Activated T-cell treated with anti-CD3 and anti-CD28 coated beads, Interleukin-2, amount 50 U/mL, for 4 hours (primary cell): Measurements from ENCODE around the gene SPECC1. TPM values are rescaled to one million over a fixed set of nuclear protein-coding genes. Genes with fewer than 3 reads are reported as not detected.
"Not testable (repeated sequence)": the region's sequence is repeated elsewhere in the genome, so short reads cannot be mapped to it uniquely, and the experiment has no call there.

ENCODE experiments used
- ATAC-seq, 2 donors: fragments of 200-7000 bp; cut with Tn5 transposase; one replicate each; pipeline ENCODE4 v1.10.0; 2021
- DNase-seq: peaks from one replicate; pipeline ENCODE4 v3.0.0-alpha.2; 2020
- H3K27me3 Mint-ChIP-seq: one replicate; pipeline ENCODE4 v1.8.0; 2021; ENCODE audit warnings: low read depth, mixed read lengths
- H3K36me3 Mint-ChIP-seq: one replicate; pipeline ENCODE4 v1.8.0; 2022; ENCODE audit warnings: mixed read lengths; ENCODE audit not compliant: insufficient read depth
- H3K4me1 Mint-ChIP-seq: one replicate; pipeline ENCODE4 v1.8.0; 2021; ENCODE audit warnings: low read depth, mixed read lengths
- H3K4me3 Mint-ChIP-seq: one replicate; pipeline ENCODE4 v1.8.0; 2021; ENCODE audit warnings: mild to moderate bottlenecking, moderate library complexity, mixed read lengths
- H3K9me3 Mint-ChIP-seq: one replicate; pipeline ENCODE4 v1.8.0; 2021; ENCODE audit warnings: mixed read lengths
- total RNA-seq, 3 donors: library from RNA; stranded (reverse); gene quantifications; one replicate each; pipeline ENCODE4 v1.2.1, GENCODE V29; 2021

The SPECC1 gene
- total RNA-seq, 3 donors from 2014 or later = 3.8 to 7.0 (median 3.9) TPM

DNA sequence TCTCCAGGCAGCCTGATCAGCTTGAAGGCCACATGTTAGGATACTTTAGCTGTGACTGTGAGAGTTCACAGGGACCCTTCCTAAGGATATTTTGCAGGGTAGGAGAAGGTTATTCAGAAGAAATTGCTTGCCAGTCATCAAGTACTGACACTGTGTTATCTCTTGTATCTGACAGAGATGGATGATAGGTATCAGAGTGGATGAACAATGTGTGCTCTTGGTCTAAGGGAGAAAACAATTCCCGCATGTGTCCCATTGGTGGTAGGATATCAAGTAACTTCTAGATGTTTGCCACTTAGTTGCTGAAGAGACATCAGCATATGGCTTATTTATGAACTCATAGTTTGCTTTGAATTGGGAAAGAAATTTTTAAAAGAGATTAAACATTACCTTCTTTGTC, 219.3 kb downstream of the SPECC1 start:
- Mint-ChIP-seq H3K27me3 (no peaks in the 10 kb centered on the region), H3K9me3 (no peaks in the 10 kb centered on the region), H3K4me3 (no peak overlapping the region), H3K36me3 (no peaks in the 10 kb centered on the region), H3K4me1 (peaks cover 11% of the 10 kb centered on the region)
- ATAC-seq (no peak), DNase-seq (no peak)

- DNase-seq (no peak), ATAC-seq (no peak)
- Mint-ChIP-seq H3K9me3 (no peaks in the 10 kb centered on the region), H3K4me1 (peaks cover 16% of the 10 kb centered on the region), H3K27me3 (no peaks in the 10 kb centered on the region), H3K4me3 (no peak overlapping the region), H3K36me3 (no peaks in the 10 kb centered on the region)
These were observed 219.7 kb downstream of the SPECC1 start for GRCh38 chr17:20228860-20229259.

- peaks cover 3% of the 10 kb centered on the region for H3K9me3 Mint-ChIP-seq
- H3K4me1 Mint-ChIP-seq = peaks cover 30% of the 10 kb centered on the region
- no peak overlapping the region for H3K4me3 Mint-ChIP-seq
- DNase-seq (no peak), ATAC-seq (no peak)
- no peaks in the 10 kb centered on the region for H3K27me3 Mint-ChIP-seq
- H3K36me3 Mint-ChIP-seq = peaks cover 2% of the 10 kb centered on the region
These were observed 221.8 kb downstream of the SPECC1 start for GRCh38 chr17:20230924-20231323.

DNA sequence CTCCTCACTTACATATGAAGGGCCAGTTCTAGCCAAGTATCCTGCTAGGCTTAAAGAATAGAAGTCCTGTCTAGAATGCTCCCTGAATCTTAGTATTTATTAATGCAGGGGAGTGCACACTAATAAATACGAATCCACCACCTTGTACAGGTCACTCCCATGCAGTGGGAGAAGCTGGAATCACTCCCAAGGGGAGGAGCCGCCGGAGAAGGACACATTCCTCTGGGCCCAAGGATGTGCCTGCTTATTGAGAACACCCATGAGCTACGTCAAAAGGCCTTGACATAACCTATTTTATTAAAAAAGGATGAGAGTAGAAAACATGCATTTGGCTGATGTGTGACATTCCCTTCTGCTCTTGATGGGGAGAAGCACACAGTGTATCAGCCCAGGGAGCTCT, 223.5 kb downstream of the SPECC1 start:
- peaks cover 26% of the 10 kb centered on the region for H3K4me1 Mint-ChIP-seq
- H3K4me3 Mint-ChIP-seq = no peak overlapping the region
- peaks cover 2% of the 10 kb centered on the region for H3K36me3 Mint-ChIP-seq
- DNase-seq = no peak
- no peaks in the 10 kb centered on the region for H3K27me3 Mint-ChIP-seq
- H3K9me3 Mint-ChIP-seq = peaks cover 3% of the 10 kb centered on the region
- ATAC-seq = no peak

DNA sequence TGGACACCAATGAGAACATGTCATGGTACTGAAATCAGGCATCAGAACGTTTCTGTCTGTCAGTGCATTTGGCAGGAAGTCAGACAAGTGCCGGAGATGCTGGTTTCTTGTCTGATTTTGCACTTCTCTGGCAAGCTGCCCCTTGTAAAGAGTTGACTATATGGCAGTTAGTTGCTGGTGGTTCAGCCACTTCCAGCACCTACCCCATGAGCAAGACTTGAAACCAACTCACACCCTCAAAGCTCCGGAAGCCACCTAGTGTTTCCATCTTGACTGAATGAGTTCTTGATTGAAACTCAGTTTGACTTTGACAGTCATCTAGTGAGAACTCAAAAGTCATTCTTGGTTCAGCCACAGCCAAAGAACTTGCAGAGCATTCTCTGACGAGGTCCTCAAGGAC, 225.1 kb downstream of the SPECC1 start:
- Mint-ChIP-seq H3K9me3 (peaks cover 3% of the 10 kb centered on the region), H3K4me1 (peaks cover 26% of the 10 kb centered on the region), H3K4me3 (peak overlapping the region; percentile 2), H3K27me3 (no peaks in the 10 kb centered on the region), H3K36me3 (peaks cover 2% of the 10 kb centered on the region)
- peak; percentile 98 for ATAC-seq
- DNase-seq = no peak

- ATAC-seq (no peak), DNase-seq (no peak)
- H3K4me3 Mint-ChIP-seq = no peak overlapping the region
These were observed 226.6 kb downstream of the SPECC1 start for GRCh38 chr17:20235747-20236146.

GRCh38 chr17:20236578-20237227, 227.5 kb downstream of the SPECC1 start:
- Mint-ChIP-seq H3K36me3 (peaks cover 2% of the 10 kb centered on the region), H3K4me3 (no peak overlapping the region), H3K9me3 (peaks cover 3% of the 10 kb centered on the region), H3K27me3 (no peaks in the 10 kb centered on the region), H3K4me1 (peaks cover 26% of the 10 kb centered on the region)
- ATAC-seq (no peak), DNase-seq (no peak)

More at GRCh38 chr17:20235747-20236146, 226.6 kb downstream of the SPECC1 start:
- peaks cover 2% of the 10 kb centered on the region for H3K36me3 Mint-ChIP-seq
- H3K9me3 Mint-ChIP-seq = peaks cover 3% of the 10 kb centered on the region
- peaks cover 26% of the 10 kb centered on the region for H3K4me1 Mint-ChIP-seq
- H3K27me3 Mint-ChIP-seq = no peaks in the 10 kb centered on the region

DNA sequence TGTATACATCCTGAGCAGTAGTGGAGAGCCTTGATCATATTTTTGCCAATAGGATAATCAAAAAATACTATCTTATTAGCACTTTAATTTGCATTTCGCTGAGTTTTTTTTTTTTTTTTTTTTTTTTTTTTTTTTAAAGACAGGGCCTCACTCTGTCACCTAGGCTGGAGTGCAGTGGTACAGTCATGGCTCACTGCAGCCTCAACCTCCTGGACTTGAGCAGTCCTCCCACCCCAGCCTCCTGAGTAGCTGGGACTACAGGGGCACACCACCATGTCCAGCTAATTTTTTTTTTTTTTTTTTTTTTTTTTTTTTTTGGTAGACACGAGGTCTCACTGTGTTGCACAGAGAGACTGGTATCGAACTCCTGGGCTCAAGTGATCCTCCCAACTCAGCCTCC, 230.6 kb downstream of the SPECC1 start:
- not testable (repeated sequence) for H3K36me3 Mint-ChIP-seq, H3K9me3 Mint-ChIP-seq, H3K4me1 Mint-ChIP-seq, H3K4me3 Mint-ChIP-seq, ATAC-seq, H3K27me3 Mint-ChIP-seq, DNase-seq

DNA sequence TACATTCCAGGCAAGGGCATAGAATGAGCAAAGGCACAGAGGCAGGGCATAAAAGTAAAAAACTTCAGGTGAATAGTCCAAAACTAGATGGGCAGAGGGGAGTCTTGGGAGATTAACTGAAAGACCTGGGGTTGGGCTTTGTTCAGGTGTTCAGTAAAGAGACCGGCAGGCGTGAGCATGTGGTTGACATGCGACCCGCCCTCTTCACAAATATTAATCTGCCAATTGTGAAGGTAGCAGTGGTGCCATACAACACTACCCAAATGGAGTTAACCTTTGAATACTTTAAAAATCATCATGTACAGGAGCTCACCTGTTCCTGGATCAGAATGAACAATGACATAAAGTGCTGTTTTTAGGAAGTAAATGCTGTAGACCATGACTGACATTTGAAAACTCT, 232.7 kb downstream of the SPECC1 start:
- Mint-ChIP-seq H3K36me3 (no peaks in the 10 kb centered on the region), H3K4me3 (no peak overlapping the region), H3K4me1 (peaks cover 13% of the 10 kb centered on the region), H3K27me3 (no peaks in the 10 kb centered on the region), H3K9me3 (no peaks in the 10 kb centered on the region)
- ATAC-seq (no peak), DNase-seq (no peak)

- no peak for DNase-seq
- H3K4me3 Mint-ChIP-seq = no peak overlapping the region
- H3K36me3 Mint-ChIP-seq = no peaks in the 10 kb centered on the region
- no peak for ATAC-seq
- H3K9me3 Mint-ChIP-seq = no peaks in the 10 kb centered on the region
- peaks cover 17% of the 10 kb centered on the region for H3K4me1 Mint-ChIP-seq
- H3K27me3 Mint-ChIP-seq = no peaks in the 10 kb centered on the region
These were observed 233.1 kb downstream of the SPECC1 start for GRCh38 chr17:20242271-20242670.

- peaks cover 18% of the 10 kb centered on the region for H3K4me1 Mint-ChIP-seq
- no peak for ATAC-seq
These were observed 234.4 kb downstream of the SPECC1 start for GRCh38 chr17:20243524-20243923.

GRCh38 chr17:20244671-20245070, 235.5 kb downstream of the SPECC1 start:
- H3K9me3 Mint-ChIP-seq = peaks cover 3% of the 10 kb centered on the region
- H3K4me1 Mint-ChIP-seq = peaks cover 20% of the 10 kb centered on the region
- no peaks in the 10 kb centered on the region for H3K27me3 Mint-ChIP-seq
- H3K4me3 Mint-ChIP-seq = no peak overlapping the region
- DNase-seq = no peak
- no peaks in the 10 kb centered on the region for H3K36me3 Mint-ChIP-seq
- no peak for ATAC-seq

More at GRCh38 chr17:20243524-20243923, 234.4 kb downstream of the SPECC1 start:
- H3K4me3 Mint-ChIP-seq = no peak overlapping the region
- no peaks in the 10 kb centered on the region for H3K36me3 Mint-ChIP-seq
- no peaks in the 10 kb centered on the region for H3K27me3 Mint-ChIP-seq
- H3K9me3 Mint-ChIP-seq = no peaks in the 10 kb centered on the region
- DNase-seq = no peak

GRCh38 chr17:20246692-20247091, 237.5 kb downstream of the SPECC1 start:
- Mint-ChIP-seq H3K4me3 (no peak overlapping the region), H3K27me3 (no peaks in the 10 kb centered on the region), H3K36me3 (no peaks in the 10 kb centered on the region), H3K9me3 (peaks cover 6% of the 10 kb centered on the region), H3K4me1 (peaks cover 23% of the 10 kb centered on the region)
- no peak for ATAC-seq
- no peak for DNase-seq

DNA sequence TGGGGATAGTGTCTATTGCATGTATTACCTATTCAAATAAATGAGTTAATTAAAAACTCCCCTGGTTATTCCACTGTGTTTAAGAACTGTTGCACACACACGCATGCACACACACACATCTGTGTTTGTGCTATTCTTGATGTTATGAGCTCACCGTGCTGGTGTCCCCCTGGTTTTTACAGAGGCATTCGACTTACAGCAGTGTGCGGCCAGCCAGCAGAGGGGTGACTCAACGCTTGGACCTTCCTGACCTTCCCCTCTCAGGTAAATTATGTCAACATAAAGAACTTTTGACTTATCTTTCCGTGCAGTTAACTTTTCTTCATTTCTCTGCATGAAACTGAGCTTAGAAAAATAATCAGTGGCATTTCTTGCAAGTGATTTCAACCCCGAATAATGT, 244.2 kb downstream of the SPECC1 start:
- Mint-ChIP-seq H3K36me3 (peaks cover 6% of the 10 kb centered on the region), H3K4me3 (no peak overlapping the region), H3K4me1 (peaks cover 31% of the 10 kb centered on the region), H3K9me3 (peaks cover 12% of the 10 kb centered on the region), H3K27me3 (no peaks in the 10 kb centered on the region)
- DNase-seq = no peak
- no peak for ATAC-seq

DNA sequence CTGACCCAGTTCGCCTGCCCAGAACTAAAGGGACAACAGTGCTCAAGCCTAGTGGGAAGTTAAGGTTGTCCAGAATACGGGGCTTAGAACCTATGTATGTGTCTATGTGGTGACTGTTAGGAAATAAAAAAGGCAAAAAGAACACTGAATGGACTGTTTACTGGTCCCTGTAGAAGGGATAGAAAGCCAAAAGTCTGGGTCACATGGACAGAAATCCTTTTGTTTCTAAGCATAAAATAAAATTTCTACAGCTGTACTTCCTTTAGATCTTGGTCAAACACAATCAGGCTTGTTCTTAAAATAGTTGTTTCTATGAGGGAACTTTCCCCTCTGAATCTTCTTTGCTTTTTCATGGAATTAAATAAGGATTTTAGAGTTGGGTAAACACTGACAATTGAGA, 245.4 kb downstream of the SPECC1 start:
- Mint-ChIP-seq H3K9me3 (peaks cover 15% of the 10 kb centered on the region), H3K4me1 (peaks cover 35% of the 10 kb centered on the region), H3K36me3 (peaks cover 11% of the 10 kb centered on the region), H3K27me3 (no peaks in the 10 kb centered on the region), H3K4me3 (no peak overlapping the region)
- ATAC-seq (no peak), DNase-seq (no peak)
